NB4 (cell line): Measurements from ENCODE around the gene KDM4B.

Experiments
- CTCF ChIP-seq: IDR thresholded peaks from one replicate; pipeline ENCODE4 v1.5.1; 2012; ENCODE audit warnings: low read depth, low read length
- MAX ChIP-seq: IDR thresholded peaks from 2 replicates; pipeline ENCODE4 v1.6.1; 2011; ENCODE audit warnings: low read depth, low read length
- MYC ChIP-seq: IDR thresholded peaks from 2 replicates; pipeline ENCODE4 v1.6.1; 2011; ENCODE audit warnings: low read depth, low read length
- POLR2A ChIP-seq: IDR thresholded peaks from 2 replicates; pipeline ENCODE4 v1.6.1; 2011; ENCODE audit warnings: mild to moderate bottlenecking; ENCODE audit not compliant: insufficient read length; ENCODE audit errors: extremely low read depth

- peak; percentile 8 for TF ChIP-seq CTCF
- TF ChIP-seq POLR2A = no peak
- peak; percentile 86 for TF ChIP-seq MAX
- TF ChIP-seq MYC = peak; percentile 87
Observed at GRCh38 chr19:5138606-5139582, 170.0 kb downstream of the KDM4B start.
